GM21619 (cell line): ENCODE data around the gene KCNJ18.
"Not testable (repeated sequence)": the region's sequence is repeated elsewhere in the genome, so short reads cannot be mapped to it uniquely, and the experiment has no call there.

Source experiments
- ATAC-seq: cut with Tn5 transposase; IDR thresholded peaks from one replicate; pipeline ENCODE4 v1.9.1; 2021; ENCODE audit not compliant: unreplicated experiment

The KCNJ18 gene

DNA sequence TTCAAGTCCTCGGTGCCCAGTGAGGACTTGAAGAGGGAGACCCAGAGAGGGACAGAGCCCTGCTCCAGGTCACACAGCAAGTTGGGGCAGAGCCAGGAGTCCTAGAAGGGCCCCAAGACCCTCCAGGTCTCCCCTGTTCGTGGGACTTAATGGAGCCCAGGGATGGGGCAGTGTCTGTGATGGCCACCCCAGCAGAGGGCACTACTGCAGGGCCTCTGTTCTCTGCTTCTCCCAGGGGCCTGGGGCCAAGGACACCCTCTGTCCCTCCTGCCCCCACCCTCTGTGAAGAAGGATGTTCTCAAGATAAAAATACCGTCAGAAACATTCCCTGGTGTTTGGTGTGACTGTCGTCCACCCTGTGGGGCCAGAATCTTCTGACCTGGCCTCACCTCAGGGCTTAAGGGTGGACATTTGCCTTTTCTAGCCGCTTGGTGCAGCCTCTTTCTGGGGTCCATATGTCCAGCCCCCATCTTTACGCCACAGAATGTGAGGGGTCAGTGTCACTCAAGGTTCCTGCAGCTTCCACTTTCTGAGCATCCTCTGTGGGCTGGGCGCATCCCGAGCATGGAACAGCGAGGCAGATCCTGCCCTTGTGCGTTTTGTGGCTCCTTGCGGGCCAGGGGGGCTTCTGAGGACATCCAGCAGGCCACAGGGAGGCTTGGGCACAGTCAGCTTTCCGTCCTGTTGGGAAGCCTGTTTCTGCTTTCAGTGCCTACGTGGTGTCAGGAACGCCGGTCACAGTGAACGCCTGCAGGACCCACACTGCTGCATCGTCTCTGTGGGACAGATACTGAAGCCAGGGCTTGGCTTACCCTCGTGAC, at the start of gene KCNJ18:
TSS of gene KCNJ18 (plus strand) at position 641 of the 821 bp plus-strand sequence. CDS start 10,264 bp downstream, outside the sequence.
- ATAC-seq: not testable (repeated sequence)

DNA sequence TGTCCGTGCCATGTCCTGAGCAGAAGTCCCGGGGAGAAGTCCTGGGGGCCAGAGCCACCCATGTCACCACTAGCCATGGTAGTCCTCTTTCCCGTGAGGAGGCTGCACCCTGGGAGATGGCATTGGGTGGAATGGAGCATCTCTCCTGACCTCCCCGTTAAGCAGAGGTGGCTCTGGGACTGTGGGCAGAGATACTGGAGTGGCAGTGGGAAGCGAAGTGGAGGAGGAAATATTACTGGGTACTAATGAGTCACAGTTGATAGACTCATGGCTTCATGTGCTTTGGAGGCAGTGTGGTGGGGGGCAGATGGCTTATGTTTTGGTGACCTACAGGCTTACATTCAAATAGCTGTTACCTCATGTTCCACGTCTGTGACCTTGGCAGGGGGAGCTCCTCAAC, 44.2 kb upstream of the KCNJ18 start:
- not testable (repeated sequence) for ATAC-seq

DNA sequence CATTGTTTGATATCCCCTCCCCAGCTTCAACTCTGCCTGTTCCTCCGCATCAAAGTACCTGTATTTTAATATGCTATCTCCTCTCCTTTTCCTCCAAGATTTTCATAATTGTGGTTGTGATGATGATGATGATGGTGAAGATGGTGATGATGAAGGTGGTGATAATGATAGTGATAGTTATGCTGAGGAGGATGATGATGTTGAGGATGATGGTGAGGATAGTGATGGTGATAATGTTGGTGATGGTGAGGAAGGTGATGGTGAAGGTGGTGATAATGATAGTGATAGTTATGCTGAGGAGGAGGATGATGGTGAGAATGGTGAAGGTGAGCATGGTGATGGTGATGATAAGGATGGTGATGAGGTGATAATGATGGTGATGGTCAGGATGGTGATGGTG, 42.3 kb upstream of the KCNJ18 start:
- not testable (repeated sequence) for ATAC-seq

DNA sequence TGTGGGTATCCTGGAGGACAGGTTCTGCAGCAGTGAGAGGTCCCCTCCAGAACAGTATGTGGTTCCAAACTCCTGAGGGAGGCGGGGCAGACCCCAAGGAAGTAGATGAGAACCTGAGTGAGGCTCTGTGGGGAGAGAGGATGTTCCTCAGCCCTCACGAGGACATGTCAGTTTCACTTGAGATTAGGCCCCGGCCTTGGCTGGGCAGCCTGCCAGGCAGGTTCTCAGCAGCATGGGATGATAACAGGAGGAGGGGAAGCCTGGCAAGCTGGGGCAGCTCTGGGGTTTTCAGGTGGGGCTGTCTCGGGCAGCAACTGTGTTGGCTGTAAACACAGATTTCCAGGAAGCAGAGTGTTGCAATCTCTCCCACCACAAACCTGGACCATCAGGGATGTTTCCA, 40.3 kb upstream of the KCNJ18 start:
- ATAC-seq: not testable (repeated sequence)

DNA sequence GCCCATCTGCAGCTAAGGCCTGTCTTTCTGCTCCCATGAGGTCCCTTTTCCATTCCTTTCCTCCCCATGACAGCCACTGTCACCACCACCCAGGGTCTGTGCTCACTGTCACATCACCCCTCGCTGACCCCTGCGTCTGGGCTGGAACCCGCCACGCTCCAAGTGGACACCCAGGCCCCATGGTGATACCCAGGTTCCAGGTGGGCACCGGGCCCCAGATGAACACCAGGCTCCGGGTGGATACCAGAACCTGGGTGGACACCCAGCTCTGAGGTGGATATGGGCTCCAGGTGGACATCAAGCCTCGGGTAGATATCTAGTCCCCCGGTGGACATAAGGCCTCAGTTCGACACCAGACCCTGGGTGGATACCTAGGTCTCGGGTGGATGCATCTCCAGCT, 39.1 kb upstream of the KCNJ18 start:
- ATAC-seq: not testable (repeated sequence)

DNA sequence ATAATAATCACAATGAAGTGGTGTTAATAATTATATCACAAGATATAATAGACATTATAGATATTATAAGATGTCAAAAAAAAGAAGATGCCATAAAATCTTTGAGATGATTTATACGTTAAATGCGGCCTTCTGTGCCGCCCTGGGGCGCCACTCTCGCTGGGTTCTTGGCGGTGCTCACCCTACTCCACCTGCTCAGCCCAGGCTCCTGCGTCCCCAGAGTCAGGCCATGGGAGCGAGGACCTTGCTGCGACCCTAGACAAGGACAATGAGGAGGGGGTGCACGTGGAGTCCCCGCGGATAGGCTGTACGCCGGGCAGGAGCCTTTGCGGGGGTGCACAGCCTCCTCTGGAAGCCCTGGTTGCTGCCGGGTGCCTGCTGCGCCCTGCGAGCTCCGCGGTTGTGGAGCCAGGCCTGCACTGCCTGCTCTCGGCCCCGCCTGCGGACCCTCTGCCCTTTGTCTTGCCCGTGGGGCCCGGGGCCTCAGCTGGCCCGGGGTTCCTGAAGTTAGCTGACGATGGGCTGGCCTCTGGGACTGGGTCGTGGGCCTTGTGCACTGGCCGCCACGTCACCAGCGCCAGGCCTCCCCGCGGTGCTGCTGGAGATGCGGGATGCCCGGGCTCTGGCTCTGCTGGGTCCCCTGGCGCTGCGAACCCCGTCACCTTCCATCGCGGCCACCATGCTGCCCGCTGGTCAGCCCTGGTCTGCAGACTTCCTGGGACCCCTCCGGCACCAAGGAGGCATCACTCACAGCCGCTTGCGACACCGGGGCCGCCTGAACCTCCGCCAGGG, 35.6 kb upstream of the KCNJ18 start:
- not testable (repeated sequence) for ATAC-seq

DNA sequence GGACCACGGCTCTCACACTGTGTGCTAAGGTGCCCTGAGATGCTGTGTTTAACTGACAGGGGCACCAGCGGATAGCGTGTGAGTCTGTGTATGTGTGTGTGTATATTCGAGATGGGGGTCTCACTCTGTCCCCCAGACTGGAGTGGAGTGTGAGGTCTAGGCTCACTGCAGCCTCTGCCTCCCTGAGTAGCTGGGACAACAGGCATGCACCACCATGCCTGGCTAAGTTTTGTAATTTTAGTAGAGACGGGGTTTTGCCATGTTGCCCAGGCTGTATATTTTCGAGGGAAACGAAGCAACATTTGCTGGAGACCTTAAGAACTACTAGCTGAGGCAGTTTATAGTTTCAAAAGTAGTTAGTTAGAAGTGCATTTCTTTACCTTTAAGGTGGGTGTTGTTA, 32.7 kb upstream of the KCNJ18 start:
- not testable (repeated sequence) for ATAC-seq

DNA sequence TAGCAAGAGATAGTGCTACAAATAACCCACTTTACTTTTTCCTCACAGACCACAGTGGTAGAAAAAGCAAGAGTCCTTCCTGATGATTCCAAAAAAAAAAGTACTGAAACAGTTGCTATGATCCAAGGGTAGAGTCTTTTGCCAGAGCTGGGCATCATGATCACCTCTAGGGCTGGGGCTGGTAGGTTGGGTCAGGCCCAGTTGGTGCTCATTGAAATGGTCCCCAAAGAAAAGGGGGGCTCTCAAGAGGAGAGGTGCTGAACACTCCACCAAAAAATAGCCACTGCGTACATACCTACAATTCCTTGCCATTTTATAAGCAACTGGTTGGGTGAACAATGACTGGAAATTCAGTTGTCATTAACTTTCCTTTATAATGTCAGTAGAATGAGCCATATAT, 30.9 kb upstream of the KCNJ18 start:
- not testable (repeated sequence) for ATAC-seq

DNA sequence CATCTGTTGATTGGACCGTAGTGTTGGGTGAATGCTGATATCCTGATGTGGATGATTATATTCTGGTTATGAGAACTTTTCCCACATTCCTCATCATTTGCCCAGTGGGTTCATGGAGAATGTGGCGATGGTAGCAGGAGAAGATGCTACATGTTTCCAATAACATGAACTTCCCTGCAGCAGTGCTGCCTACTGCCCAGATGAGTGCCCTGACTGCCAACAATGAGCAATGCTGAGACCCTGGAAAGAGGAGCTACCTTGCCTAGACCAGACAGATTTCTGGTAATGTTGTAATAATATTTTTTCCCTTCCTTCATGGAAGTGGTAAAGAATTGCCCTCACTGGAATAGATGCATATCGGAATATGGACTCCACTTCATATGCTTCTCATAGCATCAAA, 29.2 kb upstream of the KCNJ18 start:
- ATAC-seq: not testable (repeated sequence)

DNA sequence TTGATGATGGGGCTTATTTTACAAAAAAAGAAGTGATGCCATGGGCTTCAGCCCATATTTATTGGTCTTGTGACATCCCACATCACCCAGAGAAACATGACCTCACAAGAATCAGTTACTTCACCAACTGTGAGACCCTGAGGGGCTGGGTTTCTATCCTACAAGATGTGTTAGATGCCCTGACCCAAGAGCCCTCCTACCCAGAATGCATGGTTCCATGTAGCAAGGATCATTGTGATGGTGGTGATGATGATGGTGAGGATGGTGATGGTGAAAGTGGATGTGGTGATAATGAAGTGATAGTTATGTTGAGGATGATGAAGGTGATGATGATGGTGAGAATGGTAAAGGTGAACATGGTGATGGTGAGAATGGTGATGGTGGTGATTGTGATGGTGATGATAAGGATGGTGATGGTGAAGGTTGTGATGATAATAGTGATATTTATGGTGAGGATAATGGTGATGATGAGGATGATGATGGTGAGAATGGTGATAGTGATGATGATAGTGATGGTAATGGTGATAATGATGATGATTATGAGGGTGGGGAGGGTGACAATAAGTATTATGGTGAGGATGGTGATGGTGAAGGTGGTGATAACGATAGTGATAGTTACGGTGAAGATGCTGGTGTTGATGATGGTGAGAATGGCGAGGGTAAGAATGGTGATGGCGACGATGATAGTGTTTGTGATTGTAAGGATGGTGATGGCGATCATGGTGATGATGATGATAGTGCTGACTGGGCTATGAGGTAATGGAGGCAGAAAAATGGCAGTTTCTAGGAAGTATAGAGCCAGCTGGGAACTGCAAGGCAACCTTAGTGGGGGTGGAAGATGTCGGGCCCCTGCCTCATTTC, 28.5 kb upstream of the KCNJ18 start:
- not testable (repeated sequence) for ATAC-seq

DNA sequence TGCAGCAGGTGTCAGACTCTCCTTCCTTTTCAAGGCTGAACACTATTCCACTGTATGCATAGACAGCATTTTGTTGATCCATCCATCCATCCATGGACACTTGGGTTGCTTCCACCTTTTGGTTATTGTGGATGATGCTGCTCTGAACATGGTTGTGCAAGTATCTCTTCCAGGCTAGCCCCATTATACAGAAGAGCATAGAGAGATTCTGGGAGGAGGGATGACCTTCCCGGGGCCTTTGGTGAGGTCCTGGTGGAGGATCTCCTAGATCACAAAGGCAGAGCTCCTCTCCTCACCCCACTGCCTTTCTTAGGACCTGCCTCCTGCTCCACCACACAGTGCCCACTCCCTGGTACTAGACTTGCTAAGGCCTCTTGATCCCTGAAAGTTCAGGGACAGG, 27.2 kb upstream of the KCNJ18 start:
- ATAC-seq: not testable (repeated sequence)

DNA sequence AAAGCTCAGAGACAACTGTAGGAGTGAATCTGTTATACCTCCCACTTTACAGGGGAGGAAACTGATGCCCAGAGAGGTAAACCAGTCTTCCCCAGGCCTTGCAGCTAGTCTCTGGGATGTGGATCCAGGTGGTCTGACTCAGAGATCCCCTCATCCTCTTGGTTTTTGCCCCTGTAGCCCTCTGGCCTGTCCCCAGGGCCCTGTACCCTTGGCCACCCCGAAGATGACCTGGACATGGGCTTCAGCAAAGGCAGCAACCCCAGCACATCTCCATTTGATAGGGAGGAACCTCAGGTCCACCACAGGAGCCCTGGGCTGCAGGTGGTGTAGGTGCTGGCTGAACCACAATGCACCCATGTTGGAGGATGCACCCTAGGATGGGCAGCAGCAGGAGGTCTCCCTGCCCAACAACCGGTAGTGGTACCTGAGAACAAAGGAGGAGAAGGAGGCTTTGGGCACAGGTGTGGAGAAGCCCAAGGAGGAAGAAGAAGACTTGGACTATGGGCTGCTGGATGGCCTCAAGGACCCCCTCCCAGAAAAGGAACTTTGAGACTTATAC, 26.3 kb upstream of the KCNJ18 start:
- not testable (repeated sequence) for ATAC-seq

DNA sequence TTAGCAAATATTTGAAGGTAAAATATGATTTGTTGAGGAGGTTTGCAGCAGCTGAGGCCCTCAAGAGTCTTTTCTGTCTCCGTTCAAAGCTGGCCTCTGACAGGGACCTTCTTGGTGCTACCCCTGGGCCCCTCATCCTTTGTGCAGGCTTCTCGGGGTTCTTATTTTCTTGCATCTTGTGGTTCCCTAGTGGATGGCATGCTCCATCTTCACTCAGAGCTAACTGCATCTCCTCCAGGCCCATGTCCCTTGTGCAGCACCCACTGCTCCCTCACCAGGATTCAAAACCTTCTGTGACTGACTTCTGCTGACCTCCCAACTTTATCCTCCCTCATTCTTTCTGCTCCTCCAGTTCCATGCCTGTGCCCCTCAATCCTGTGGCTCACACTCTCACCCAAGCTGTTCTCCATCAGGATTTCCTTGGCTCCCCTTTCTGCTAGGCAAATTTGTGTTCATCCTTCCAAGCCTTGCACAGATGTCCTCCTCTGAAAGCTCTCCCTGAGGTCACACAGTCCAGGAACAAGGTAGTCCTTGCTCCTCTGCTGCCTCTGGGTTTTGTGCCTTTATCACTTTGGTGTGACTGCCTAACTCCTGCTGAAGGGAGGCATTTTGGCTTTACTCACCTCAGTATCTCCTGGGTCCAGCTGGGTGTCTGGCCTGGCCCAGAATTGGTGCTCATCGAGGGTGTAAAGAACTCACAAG, 25.5 kb upstream of the KCNJ18 start:
- ATAC-seq: not testable (repeated sequence)

DNA sequence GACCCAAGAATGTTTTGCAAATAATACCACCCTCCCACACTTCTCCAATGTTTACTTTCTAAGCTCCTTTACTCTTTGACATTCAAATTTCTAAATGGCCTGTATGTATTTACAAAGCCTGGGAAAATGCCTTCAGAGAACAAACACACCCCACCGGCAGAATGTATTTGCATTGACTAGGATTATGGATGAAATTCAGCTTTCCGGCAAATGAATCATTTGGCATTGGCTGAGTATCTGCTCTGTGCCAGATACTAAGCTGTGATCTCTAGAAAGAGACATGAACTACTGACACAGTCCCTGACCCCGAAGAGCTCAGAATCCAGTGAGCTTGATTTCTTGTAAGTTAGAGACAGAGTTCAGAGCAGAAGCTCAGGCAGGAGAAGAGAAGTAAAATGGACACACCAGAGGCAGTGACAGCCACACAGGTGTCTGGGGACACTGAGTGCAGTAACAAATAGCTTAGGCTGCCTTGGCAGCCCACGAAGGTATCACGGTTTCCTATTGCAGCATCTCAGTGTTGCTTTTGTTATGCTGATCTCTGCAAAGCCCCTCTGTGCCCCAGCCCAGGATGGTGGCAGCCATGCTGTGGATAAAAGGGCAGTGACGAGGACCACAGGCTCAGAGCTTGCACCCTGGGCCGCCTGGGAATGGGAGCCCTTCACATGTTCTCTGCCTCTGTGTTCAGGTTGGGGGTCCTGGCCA, 24.8 kb upstream of the KCNJ18 start:
- ATAC-seq: not testable (repeated sequence)

DNA sequence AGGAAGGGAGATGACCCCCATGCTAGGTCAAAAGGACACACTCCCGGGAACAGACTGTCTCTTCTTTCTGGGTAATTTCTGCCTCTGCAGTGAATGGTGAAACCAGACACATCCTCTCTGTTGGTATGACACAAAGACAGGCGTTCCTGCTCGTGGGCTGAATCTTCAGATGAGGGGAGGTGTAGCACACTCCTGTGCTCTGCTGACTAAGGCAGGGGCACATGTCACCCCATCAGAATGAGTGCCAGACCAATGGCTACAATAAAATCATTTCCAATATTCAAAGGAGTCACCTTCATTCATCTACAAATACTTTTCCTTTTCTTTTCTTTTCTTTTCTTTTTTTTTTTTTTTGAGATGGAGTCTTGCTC, 24.2 kb upstream of the KCNJ18 start:
- ATAC-seq: not testable (repeated sequence)

DNA sequence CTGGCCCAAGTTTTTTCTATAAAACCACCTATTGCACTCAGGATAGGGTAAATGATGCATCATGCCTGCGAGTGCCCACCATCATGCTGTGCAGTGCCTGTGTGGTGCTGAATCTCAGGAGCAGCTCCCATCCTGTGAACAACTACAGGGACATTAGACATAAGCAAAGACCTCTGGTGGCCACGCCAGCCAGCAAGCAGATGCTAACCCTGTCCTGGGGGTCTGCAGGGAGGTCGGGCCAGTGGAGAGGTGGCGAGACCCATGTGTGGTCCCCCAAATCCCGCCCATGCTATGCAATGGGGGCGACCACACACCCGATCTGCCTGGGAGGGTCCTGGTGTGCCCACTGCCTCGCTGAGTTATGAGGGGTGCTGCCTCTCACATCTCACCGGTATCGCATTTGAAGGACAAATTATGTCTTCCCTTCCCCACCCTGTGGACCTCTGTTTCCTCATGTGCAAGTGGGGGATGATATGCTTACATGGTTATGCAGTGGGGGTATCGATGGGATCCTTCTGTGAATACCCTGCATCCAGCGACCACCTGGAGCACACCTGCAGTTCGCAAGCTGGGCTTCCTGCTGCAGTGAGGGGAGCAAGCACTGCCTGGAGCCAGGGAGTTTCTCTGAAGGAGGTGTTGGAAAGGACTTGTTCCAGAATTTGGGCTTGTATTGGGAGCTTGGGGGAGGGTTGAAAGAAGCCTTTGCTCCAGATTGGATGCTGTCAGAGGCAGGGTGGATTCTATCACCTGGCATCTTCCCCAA, 23.4 kb upstream of the KCNJ18 start:
- ATAC-seq: not testable (repeated sequence)

DNA sequence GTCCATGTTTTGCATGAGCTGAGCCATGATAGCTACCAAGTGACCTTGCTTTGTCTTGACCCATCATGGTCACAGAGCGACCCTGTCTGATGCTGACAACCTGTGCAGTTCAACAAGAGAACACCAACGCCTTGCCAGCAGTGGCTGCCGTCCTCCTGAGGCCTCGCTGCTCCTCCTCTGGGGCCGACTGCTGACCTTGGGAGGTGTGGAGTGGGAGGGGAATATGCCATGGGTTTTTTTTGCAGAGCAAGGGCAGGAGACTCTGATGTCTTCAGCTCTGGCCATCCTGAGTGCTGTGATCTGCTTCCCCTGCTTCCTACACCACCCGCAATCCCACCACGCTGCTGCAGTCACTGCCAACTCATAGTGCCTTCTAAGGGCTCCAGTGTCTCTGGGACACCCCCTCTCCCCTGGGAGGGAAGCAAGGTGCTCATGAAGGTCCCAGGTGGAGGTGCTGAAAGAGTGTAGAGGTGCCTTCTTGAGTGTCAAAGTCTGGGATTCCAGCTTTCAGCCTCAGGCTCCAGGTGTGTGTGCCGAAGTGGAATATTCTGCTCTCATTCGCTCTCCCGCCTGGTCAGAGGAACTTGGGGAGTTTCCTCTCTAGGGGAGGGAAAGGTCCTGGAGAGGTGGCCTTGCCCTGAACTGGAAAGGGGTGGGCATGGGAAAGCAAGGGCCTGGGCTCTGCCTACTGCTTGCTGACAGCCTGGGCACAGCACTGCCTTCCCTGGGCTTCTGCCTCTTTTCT, 22.5 kb upstream of the KCNJ18 start:
- not testable (repeated sequence) for ATAC-seq
